A673 (cell line): ENCODE measurements around the gene PCDHA11. TPM values are rescaled to one million over a fixed set of nuclear protein-coding genes. Genes with fewer than 3 reads are reported as not detected.
"Not testable (repeated sequence)": the region's sequence is repeated elsewhere in the genome, so short reads cannot be mapped to it uniquely, and the experiment has no call there.

Experiments
- BruUV-seq: library from RNA; stranded (reverse); fragments of 400-500 nt; replicated peaks from 2 replicates; lab custom pipeline; 2021; lab: Mats Ljungman, UMichigan
- CTCF ChIA-PET: fragments of 300-600 bp; sonication (Branson Sonifier 250); formaldehyde crosslinking; loops from one replicate; lab custom pipeline; 2022; ENCODE audit warnings: antibody characterized with exemption; lab: Charles Lee
- POLR2A ChIA-PET: fragments of 300-600 bp; sonication (Branson Sonifier 250); formaldehyde crosslinking; loops from one replicate; lab custom pipeline; 2022; ENCODE audit warnings: antibody characterized with exemption; ENCODE audit not compliant: low non-redundant PET; lab: Charles Lee
- DNase-seq: peaks from one replicate; pipeline ENCODE4 v3.0.0-alpha.2; 2015; ENCODE audit warnings: low spot score
- H3K27ac ChIP-seq: fragments of 200-600 bp; sonication (generic); 2 replicates; pipeline ENCODE4 v1.5.1; 2016; ENCODE audit warnings: mixed run types, low read depth, mild to moderate bottlenecking, mixed read lengths, antibody characterized with exemption, low read length; ENCODE audit not compliant: poor library complexity, severe bottlenecking
- H3K27me3 ChIP-seq: fragments of 200-600 bp; sonication (generic); replicated peaks from 2 replicates; pipeline ENCODE4 v1.6.1; 2017; ENCODE audit warnings: mixed run types, low read depth, mild to moderate bottlenecking, mixed read lengths, antibody characterized with exemption, low read length; ENCODE audit not compliant: insufficient read depth, poor library complexity
- H3K36me3 ChIP-seq: fragments of 200-600 bp; sonication (generic); 2 replicates; pipeline ENCODE4 v1.6.1; 2016; ENCODE audit warnings: mixed run types, mild to moderate bottlenecking, mixed read lengths, antibody characterized with exemption, low read length; ENCODE audit not compliant: insufficient read depth, poor library complexity, severe bottlenecking
- H3K4me1 ChIP-seq: fragments of 200-600 bp; sonication (generic); 2 replicates; pipeline ENCODE4 v1.6.1; 2017; ENCODE audit warnings: mixed run types, mild to moderate bottlenecking, mixed read lengths, antibody characterized with exemption, low read length; ENCODE audit not compliant: insufficient read depth, poor library complexity, severe bottlenecking
- H3K4me3 ChIP-seq: fragments of 200-600 bp; sonication (generic); 2 replicates; pipeline ENCODE4 v1.5.1; 2016; ENCODE audit warnings: low read depth, mixed run types, mild to moderate bottlenecking, mixed read lengths, low read length; ENCODE audit not compliant: poor library complexity, severe bottlenecking
- H3K9me3 ChIP-seq: fragments of 200-600 bp; sonication (generic); 2 replicates; pipeline ENCODE4 v1.6.1; 2016; ENCODE audit warnings: mixed run types, low read depth, mild to moderate bottlenecking, mixed read lengths, antibody characterized with exemption, low read length; ENCODE audit not compliant: poor library complexity, severe bottlenecking
- CTCF ChIP-seq: fragments of 300-800, 200-600 bp; sonication (generic); conservative IDR thresholded peaks from 2 replicates; pipeline ENCODE4 v1.5.1; 2017; ENCODE audit warnings: low read depth, mild to moderate bottlenecking, antibody characterized with exemption, low read length, moderate library complexity, mixed read lengths
- EZH2 ChIP-seq: fragments of 200-600 bp; sonication (generic); IDR thresholded peaks from 2 replicates; pipeline ENCODE4 v1.6.1; 2017; ENCODE audit warnings: borderline replicate concordance, low read depth, mild to moderate bottlenecking, mixed read lengths, antibody characterized with exemption, low read length; ENCODE audit not compliant: poor library complexity, severe bottlenecking
- intact Hi-C: fragments of 100-400 bp; cut with micrococcal nuclease; formaldehyde crosslinking; loops from one replicate; pipeline ENCODE4 v1.10.0; 2022; ENCODE audit not compliant: unreplicated experiment
- total RNA-seq: library from RNA; stranded (reverse); gene quantifications from 2 replicates; pipeline ENCODE4 v1.2.3, GENCODE V29; 2021

Gene PCDHA11
- total RNA-seq, 1 experiment from 2014 or later, result 15.5 TPM

GRCh38 chr5:140875085-140876065 lies 6.6 kb downstream of the PCDHA11 start, which contains the start of gene PCDHA12:
Gene PCDHA12, plus strand, starts transcription at chr5:140875308. Its CDS starts 165 bp downstream, at chr5:140875473.
- peak within 1 kb of the TSS; percentile 54 for H3K27ac ChIP-seq
- H3K4me1 ChIP-seq, result peaks cover 17% of the 10 kb centered on the region
- TF ChIP-seq CTCF (peak; percentile 72), EZH2 (no peak)
- H3K36me3 ChIP-seq, result no peaks in the 10 kb centered on the region
- intact Hi-C loops, result loop anchor here (2.0 kb wide), 1 partner anchor 165 kb away; no protein-coding TSS in a partner anchor
- no peaks in the 10 kb centered on the region for H3K9me3 ChIP-seq
- H3K27me3 ChIP-seq, result no peaks in the 10 kb centered on the region
- DNase-seq, result peak; percentile 81
- BruUV-seq, result no TSS peak
- peak within 1 kb of the TSS; percentile 56 for H3K4me3 ChIP-seq
- CTCF ChIA-PET, result interaction anchor here (0.6 to 2.1 kb wide), 7 partner anchors 19 to 490 kb away, joined by 3 to 27 read pairs (median 4); partner anchors contain the start of genes PCDHA10, PCDHA5 and PCDHAC1
- POLR2A ChIA-PET, result no interaction called here

- DNase-seq, H3K9me3 ChIP-seq, POLR2A ChIA-PET, H3K27ac ChIP-seq, intact Hi-C loops, H3K4me3 ChIP-seq, H3K36me3 ChIP-seq, BruUV-seq, H3K27me3 ChIP-seq: not testable (repeated sequence)
- H3K4me1 ChIP-seq, result peaks cover 17% of the 10 kb centered on the region
- CTCF ChIA-PET, result interaction anchor here (1.4 kb wide), 1 partner anchor 50 kb away, joined by 7 read pairs; the partner anchor contains the start of gene PCDHAC1
These were observed 7.9 kb downstream of the PCDHA11 start for GRCh38 chr5:140876541-140877261.

GRCh38 chr5:140877262-140877581 lies 8.5 kb downstream of the PCDHA11 start:
- no peaks in the 10 kb centered on the region for H3K9me3 ChIP-seq
- CTCF ChIA-PET, result no interaction called here
- H3K4me3 ChIP-seq, result no peak overlapping the region
- H3K27ac ChIP-seq, result no peak overlapping the region
- intact Hi-C loops, result no loop called here
- no TSS peak for BruUV-seq
- TF ChIP-seq EZH2 (no peak), CTCF (no peak)
- no peak for DNase-seq
- no peaks in the 10 kb centered on the region for H3K27me3 ChIP-seq
- H3K4me1 ChIP-seq, result peaks cover 16% of the 10 kb centered on the region
- POLR2A ChIA-PET, result no interaction called here
- H3K36me3 ChIP-seq, result no peaks in the 10 kb centered on the region
